T-helper 22 cell (primary cell): ENCODE measurements around the gene THBS4.

Source experiments
- DNase-seq: peaks from one replicate; pipeline ENCODE4 v3.0.0-alpha.2; 2020; ENCODE audit warnings: low read depth

THBS4 gene

GRCh38 chr5:80116465-80116864 is 81.3 kb downstream of the THBS4 start:
- DNase-seq: no peak

- no peak for DNase-seq
Measured at GRCh38 chr5:80117446-80117845, 82.3 kb downstream of the THBS4 start.

- no peak for DNase-seq
Measured at GRCh38 chr5:80119372-80119771, 84.2 kb downstream of the THBS4 start.

GRCh38 chr5:80122579-80122978 is 87.4 kb downstream of the THBS4 start:
- DNase-seq: no peak

GRCh38 chr5:80124121-80124918 is 89.2 kb downstream of the THBS4 start:
- DNase-seq: no peak

- no peak for DNase-seq
Measured at GRCh38 chr5:80125022-80125961, 90.1 kb downstream of the THBS4 start.

GRCh38 chr5:80125962-80126480 is 90.9 kb downstream of the THBS4 start:
- DNase-seq: peak; percentile 9

- no peak for DNase-seq
Measured at GRCh38 chr5:80127116-80127552, 92.0 kb downstream of the THBS4 start.

GRCh38 chr5:80128141-80128540 is 93.0 kb downstream of the THBS4 start:
- no peak for DNase-seq

GRCh38 chr5:80129146-80129545 is 94.0 kb downstream of the THBS4 start:
- DNase-seq: no peak
